HG03103 (cell line): ENCODE measurements around the gene IL32.
A peak's percentile ranks its signal among the peaks of the same experiment; 100 is the strongest.

ENCODE experiments used
- ATAC-seq: cut with Tn5 transposase; IDR thresholded peaks from one replicate; pipeline ENCODE4 v1.9.1; 2021; ENCODE audit warnings: low read depth; ENCODE audit not compliant: unreplicated experiment

IL32 gene

GRCh38 chr16:3027983-3028715 is 37.3 kb upstream of the IL32 start:
- ATAC-seq, result peak; percentile 35

DNA sequence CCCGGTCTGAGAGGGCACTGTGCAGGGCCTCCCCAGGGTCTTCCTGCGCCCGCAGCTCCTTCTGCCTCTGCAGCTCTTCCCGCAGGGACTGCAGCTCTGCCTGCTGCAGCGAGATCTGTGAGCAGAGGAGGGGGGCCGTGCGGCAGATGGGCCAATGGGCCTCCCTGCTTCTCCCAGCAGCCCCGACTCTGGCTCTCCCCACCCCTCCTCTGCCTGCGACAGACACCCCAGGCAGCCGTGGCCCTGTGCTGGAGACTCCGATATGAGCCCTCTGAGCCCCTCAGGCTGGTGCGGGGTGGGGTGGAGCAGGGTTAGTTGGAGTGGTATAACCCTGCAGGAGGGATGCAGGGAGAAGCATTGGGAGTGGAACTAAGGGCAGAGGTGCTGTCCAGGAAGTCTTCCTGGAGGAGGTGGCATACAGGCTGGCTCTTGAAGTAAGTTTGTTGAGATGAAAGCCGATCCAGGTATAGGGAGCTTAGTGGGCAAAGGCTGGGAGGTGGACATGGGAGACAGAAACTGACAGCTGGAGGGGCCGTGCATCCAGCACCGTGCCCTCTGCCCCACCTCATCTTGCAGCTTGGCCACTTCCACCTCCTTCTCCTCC is 36.6 kb upstream of the IL32 start:
- ATAC-seq, result no peak

GRCh38 chr16:3029491-3030221 is 35.8 kb upstream of the IL32 start:
- ATAC-seq, result no peak

DNA sequence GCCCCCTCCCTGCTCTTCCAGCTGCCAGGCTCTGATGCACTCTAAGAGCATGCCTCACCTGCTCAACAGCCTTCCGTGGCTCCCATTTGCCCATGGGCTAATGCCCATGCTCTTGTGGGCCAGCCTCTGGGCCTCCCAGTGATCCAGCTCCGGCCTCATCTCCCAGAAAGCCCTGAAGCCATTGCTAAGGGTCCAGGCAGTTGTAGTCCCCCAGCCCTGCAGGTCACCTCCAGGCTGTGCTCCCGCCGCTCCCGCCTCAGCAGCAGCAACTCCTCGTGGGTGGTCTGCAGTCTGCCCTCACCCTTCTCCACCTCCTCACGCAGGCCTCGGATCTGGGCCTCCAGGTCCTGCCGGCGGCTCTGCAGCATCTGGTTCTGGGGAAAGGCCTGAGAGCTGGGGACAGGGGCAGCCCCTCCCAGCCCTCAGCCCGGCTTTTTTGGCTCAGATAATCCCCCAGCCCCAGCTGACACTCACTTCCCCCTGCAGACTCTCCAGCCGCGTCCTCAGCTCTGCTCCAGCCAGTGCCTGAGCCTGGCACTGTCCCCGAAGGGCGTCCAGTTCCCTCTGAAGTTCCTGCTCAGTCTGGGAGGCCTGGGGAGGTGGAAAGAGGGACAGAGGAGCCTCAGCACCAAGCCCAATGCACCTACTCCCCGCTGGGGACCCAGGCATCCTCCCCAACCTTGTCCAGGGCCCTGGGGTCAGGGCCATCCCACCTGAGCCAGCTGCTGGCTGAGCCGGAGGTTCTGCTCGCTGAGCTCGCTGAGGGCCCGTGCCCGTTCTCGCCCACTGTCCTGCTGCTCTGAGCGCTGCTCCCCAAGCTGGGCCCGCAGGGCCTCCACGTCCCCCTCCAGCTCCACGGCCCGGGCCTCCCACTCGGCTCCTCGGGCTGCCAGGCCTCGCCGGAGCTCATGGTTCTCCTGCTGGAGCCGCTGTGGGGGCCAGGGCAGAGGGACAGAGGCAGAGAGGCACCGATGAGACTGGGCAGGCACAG is 34.9 kb upstream of the IL32 start:
- no peak for ATAC-seq

DNA sequence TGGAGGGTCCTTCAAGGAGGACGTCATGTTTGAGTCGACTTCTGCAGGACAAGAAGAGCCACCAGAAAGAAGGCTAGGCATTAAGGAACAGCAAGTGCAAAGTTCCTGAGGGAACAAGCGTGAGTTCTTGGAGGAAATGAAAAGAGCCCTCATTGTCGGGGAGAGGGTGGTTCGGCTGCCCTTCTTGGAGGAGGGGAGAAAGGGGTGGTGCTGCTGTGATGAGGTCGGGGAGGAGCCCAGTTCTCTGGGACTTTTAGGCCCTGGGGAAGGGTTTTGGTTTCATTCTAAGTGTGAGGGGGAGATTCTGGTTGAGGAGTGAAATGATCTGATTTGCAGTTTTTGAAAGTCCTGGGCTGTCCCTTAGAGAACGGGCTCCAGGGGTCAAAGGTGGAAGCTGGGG is 32.8 kb upstream of the IL32 start:
- ATAC-seq, result no peak

GRCh38 chr16:3035289-3035971 is 30.0 kb upstream of the IL32 start:
- ATAC-seq, result no peak

DNA sequence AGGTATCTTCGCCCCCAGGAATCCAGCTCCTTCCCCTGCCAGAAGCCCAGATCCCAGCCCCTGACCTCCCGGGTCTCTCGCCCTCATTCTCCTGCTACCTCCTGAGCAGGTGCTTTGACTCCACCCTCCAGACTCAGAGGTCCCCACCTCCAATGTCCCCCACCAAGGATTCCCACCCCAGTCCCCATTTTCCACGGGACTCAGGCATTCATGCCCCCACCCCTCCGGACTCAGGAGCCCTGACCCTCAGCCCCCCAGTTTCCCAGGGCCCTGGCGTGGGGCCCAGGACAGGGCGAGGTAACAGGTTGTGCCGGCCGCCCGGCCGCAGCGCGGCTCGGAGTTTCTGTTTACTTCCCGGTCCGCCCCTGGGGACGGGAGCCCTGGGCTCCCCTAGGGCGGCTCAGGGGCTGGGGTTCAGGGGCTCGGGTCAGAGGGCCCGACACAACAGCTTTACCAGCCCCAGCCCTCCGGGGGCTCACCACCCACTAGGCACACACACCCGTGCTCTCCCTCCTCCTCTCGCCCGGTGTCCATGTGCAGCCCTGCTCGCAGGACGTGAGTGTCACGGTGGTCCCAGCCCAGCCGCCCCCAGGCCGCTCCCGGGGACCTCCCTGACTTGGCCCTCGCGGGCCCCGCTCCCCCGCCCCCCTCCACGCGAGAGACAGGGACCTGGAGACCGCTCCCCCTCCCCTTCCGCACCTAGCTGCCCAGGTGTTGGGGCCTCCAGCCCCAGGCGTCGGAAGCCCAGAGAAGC is 29.3 kb upstream of the IL32 start:
- ATAC-seq, result no peak

DNA sequence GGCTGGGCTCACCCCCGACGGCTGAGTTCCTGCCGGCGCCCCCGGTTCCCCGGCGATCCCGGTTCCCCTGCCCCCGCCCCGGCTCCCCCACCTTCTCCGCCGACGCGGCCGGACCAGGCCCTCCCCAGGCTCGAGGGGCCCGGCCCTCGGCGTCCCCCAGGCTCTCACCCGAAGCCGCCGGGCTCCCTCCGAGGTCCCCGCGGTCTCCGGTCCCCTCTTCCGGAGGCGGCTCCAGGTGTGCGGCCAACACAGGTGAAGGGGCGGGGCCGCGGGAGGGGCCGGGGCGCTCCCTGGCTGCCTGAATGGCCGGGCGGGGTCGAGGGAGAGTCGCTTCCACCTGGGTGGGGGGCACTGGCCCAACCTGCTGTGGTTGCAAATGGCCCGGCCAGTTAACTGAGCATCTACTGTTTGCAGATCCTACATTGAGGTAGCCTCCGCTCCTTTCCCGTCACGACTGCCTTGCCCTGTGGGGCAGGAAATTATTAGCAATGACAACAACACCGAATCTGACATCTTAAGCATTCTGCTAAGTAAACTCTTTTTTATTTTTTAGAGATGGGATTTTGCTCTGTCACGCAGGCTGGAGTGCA is 28.6 kb upstream of the IL32 start, which contains the start of gene BICDL2:
TSS of gene BICDL2 (minus strand) at position 219 of the 590 bp plus-strand sequence. CDS start 1,448 bp downstream, outside the sequence.
- no peak for ATAC-seq

DNA sequence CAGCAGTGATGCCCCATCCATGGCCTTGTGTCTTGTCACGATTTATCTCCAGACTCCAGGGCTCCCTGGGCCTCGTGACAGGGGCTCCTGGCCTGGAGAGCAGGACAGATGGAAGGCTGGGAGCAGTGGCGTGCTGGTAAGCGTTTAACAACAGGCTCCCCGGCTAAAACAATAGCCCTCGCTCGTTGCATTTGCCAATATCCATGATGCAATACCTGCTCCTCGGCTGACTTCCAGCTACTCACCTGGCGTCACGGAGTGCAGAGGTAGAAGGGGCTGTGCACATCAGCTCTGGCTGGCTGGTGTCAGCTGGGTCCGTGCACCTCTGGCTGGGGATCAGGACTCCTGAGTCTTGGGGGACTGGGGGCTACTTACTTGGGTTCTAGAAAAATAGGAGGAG is 27.2 kb upstream of the IL32 start:
- no peak for ATAC-seq

- ATAC-seq, result no peak
These were observed 26.5 kb upstream of the IL32 start for GRCh38 chr16:3038896-3039295.

- no peak for ATAC-seq
These were observed 23.1 kb upstream of the IL32 start for GRCh38 chr16:3042376-3042775.

- ATAC-seq, result no peak
These were observed 20.7 kb upstream of the IL32 start for GRCh38 chr16:3044708-3045107.

DNA sequence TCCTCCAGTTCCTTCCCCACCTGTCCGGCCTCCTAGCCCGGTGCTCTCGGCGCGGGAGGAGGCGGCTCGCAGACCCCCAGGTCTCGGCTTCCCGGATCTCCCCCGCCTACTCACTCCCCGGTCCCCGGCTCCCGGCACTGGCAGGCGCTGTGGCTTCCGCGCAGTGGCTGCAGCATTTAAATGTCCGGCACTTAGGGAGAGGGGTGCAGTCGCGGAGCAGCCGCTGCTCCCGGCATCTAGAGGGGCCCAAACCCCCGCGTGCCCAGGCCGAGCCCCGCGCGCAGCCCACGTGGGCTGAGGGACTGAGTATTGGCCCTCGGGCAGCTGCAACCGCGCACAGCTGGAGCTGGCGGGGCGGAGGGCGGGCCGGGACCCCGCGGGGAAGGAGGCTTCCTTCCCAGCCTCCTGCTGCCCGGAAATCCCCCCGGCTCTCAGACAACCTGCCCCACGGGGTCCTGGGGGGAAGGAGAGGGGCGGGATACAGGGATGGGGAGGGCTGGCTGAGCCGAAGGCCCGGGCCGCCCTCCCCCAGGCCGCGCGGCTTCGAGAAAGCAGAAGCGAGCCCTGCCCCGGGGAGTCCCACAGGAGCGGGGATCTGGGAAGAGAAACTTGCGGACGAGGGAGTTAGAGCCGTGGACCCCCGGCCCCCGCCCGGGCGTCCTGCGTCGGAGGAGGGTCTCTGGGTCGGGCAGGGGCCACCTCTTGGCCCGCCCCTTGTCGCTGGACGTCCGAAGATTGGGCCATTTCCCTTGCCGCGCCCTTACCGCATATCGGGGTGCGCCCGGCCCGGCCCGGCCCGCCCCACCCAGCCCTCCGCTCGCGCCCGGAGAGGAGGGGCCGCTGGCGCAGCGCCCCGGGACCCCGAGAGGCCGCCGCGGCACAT is 19.4 kb upstream of the IL32 start, which contains the start of gene MMP25:
TSS of gene MMP25 (plus strand) at position 804 of the 883 bp plus-strand sequence. CDS start 357 bp downstream, outside the sequence.
- no peak for ATAC-seq

- ATAC-seq, result no peak
These were observed 18.6 kb upstream of the IL32 start for GRCh38 chr16:3046641-3047386.

DNA sequence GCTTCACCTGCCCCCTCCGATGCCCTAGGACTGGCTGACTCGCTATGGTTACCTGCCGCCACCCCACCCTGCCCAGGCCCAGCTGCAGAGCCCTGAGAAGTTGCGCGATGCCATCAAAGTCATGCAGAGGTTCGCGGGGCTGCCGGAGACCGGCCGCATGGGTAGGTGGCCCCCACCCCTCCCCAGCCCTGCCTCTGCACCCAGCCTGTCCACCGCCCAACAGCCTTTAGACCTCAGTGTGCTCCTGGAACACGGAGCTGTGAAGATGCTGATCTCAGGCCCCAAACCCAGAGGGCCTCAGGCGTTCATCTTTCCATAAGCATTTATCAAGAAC is 18.1 kb upstream of the IL32 start:
- ATAC-seq, result no peak

DNA sequence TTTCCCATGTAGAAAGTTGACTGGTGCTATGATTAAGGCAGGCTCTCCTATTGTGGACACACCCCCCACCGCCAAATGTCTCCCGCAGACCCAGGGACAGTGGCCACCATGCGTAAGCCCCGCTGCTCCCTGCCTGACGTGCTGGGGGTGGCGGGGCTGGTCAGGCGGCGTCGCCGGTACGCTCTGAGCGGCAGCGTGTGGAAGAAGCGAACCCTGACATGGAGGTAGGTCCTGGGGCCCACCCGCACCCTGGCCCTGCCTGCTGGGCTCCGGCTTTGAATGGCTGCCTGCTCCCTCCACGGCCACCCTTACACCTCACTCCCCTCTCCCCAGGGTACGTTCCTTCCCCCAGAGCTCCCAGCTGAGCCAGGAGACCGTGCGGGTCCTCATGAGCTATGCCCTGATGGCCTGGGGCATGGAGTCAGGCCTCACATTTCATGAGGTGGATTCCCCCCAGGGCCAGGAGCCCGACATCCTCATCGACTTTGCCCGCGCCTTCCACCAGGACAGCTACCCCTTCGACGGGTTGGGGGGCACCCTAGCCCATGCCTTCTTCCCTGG is 15.4 kb upstream of the IL32 start:
- ATAC-seq, result no peak

DNA sequence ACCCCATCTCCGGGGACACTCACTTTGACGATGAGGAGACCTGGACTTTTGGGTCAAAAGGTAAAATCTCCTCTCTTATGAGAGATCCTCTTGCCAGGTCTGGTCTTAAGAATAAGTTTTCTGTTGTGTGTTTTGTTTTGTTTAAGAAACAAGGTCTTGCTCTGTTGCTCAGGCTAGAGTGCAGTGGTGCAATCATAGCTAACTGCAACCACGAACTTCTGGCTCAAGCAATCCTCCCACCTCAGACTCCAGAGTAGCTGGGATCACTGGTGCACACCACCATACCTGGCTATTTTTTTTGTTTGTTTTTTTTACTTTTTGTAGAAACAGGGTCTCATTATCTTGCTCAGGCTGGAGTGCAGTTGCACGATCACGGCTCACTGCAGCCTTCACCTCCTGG is 15.0 kb upstream of the IL32 start:
- ATAC-seq, result no peak
